Measurements from ENCODE around the gene SMYD5. TPM values are rescaled to one million over a fixed set of nuclear protein-coding genes. Genes with fewer than 3 reads are reported as not detected.

Gene SMYD5
- total RNA-seq, 2 experiments from 2014 or later = 39.1 to 46.7 TPM

- Histone ChIP-seq H3K27me3 (ENCODE audit: control insufficient read depth in 1 of 2, insufficient read depth in 2 of 2, low read length in 2 of 2) (no peaks in the 10 kb centered on the region), H3K36me3 (ENCODE audit: insufficient read depth, low read length) (no peaks in the 10 kb centered on the region), H3K4me1 (ENCODE audit: insufficient read depth, low read length) (peaks cover 7% of the 10 kb centered on the region), H3K9me3 (ENCODE audit: control insufficient read depth in 1 of 2, insufficient read depth in 1 of 2, low read length in 2 of 2) (no peaks in the 10 kb centered on the region), H3K27ac (ENCODE audit: low read depth in 1 of 2, low read length in 2 of 2) (no peak overlapping the region), H3K4me3 (ENCODE audit: low read length) (no peak overlapping the region)
- no peak overlapping the region for H3K4me3 Mint-ChIP-seq
- H3K36me3 Mint-ChIP-seq (ENCODE audit: low read depth) = peaks cover 7% of the 10 kb centered on the region
- no peak for DNase-seq
- no peak overlapping the region for H3K27ac Mint-ChIP-seq
- ChIA-PET CTCF (no interaction called here), POLR2A (no interaction called here)
- H3K4me1 Mint-ChIP-seq (ENCODE audit: low read depth) = peaks cover 21% of the 10 kb centered on the region
- H3K9me3 Mint-ChIP-seq = no peaks in the 10 kb centered on the region
- no peak for ATAC-seq (ENCODE audit: poor library complexity)
- TF ChIP-seq, protein P1, sequence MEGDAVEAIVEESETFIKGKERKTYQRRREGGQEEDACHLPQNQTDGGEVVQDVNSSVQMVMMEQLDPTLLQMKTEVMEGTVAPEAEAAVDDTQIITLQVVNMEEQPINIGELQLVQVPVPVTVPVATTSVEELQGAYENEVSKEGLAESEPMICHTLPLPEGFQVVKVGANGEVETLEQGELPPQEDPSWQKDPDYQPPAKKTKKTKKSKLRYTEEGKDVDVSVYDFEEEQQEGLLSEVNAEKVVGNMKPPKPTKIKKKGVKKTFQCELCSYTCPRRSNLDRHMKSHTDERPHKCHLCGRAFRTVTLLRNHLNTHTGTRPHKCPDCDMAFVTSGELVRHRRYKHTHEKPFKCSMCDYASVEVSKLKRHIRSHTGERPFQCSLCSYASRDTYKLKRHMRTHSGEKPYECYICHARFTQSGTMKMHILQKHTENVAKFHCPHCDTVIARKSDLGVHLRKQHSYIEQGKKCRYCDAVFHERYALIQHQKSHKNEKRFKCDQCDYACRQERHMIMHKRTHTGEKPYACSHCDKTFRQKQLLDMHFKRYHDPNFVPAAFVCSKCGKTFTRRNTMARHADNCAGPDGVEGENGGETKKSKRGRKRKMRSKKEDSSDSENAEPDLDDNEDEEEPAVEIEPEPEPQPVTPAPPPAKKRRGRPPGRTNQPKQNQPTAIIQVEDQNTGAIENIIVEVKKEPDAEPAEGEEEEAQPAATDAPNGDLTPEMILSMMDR (IDR thresholded peaks at IDR 0.05) = no peak
- intact Hi-C loops (cut with DNase I, micrococcal nuclease) = no loop called here
- no peaks in the 10 kb centered on the region for H3K27me3 Mint-ChIP-seq
These were observed 58.2 kb downstream of the SMYD5 start for GRCh38 chr2:73272270-73272669.

Other genes starting within 250 kb of the SMYD5 start
- gene SFXN5, start 142.5 kb upstream of the SMYD5 start, total RNA-seq = 1 to 10 TPM; 5.1 to 5.4 TPM
- 10 to 100 TPM; 12.6 to 13.8 TPM for gene RAB11FIP5, start 101.3 kb upstream of the SMYD5 start, total RNA-seq
- not detected for gene NOTO, start 11.7 kb upstream of the SMYD5 start, total RNA-seq
- 1 to 10 TPM; 2.9 to 3.0 TPM for gene PRADC1, start 19.0 kb downstream of the SMYD5 start, total RNA-seq
- gene CCT7, start 20.1 kb downstream of the SMYD5 start, total RNA-seq = 10 to 100 TPM; 86.9 to 96.9 TPM
- 10 to 100 TPM; 14.0 to 16.0 TPM for gene FBXO41, start 70.2 kb downstream of the SMYD5 start, total RNA-seq
- gene EGR4, start 79.3 kb downstream of the SMYD5 start, total RNA-seq = under 1 TPM; 0.14 to 0.17 TPM
- 10 to 100 TPM; 20.2 to 20.6 TPM for gene ALMS1, start 171.6 kb downstream of the SMYD5 start, total RNA-seq